ENCODE data around the gene DBNL.

The DBNL gene

DNA sequence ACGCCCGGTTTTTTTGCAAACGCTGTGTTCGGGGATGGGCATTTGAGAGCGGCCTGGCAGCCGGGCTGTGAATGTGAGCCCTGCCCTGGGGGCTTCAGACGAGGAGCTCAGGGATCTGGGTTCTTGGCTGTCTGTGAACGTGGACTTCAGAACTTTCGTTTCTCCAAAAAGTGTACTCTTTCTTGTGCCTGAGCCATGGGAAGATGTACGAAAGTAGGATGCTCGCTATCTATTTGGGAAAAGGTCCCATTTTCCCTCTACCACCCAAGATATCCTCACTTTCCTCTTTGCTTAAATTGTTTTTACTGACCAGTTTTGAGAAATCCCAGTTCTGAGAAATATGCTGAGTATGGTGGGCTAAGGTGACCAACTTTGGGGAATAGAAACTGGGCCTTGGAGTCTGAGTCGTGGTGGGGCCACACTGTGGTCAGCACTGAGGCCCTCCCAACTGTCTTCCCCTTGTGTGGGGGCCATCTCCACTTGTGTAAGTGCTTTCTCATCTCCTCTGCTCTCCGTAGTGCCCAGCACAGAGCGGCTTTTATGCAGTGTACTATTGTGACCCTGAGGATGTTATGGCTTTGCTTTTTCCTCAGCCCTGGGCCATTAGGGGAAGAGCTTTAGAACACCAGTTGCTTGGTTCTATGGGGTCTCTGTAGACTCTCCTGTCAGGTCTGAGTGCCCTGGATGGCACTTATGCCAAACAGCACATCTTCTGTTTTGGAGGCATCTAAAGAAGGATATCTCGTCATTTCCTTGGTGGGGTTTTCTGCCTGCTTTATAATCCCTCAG, 918 bp downstream of the DBNL start:
- Histone ChIP-seq H3K36me3 (ENCODE audit: insufficient read depth, low read length) (peaks cover 17% of the 10 kb centered on the region; the same call in 1 of the 2 replicates), H3K79me2 (ENCODE audit: control insufficient read depth, insufficient read depth, low read length, unreplicated experiment) (peaks cover 54% of the 10 kb centered on the region), H3K4me1 (ENCODE audit: control insufficient read depth, insufficient read depth, low read length, unreplicated experiment) (peaks cover 19% of the 10 kb centered on the region), H2AFZ (ENCODE audit: low read length, unreplicated experiment) (peak overlapping the region; percentile 19), H3K27ac (ENCODE audit: low read depth, low read length) (peak overlapping the region; percentile 22), H3K27me3 (ENCODE audit: insufficient read depth, low read length) (no peaks in the 10 kb centered on the region), H3K4me3 (ENCODE audit: low read depth, low read length) (peak overlapping the region; percentile 82)

DNA sequence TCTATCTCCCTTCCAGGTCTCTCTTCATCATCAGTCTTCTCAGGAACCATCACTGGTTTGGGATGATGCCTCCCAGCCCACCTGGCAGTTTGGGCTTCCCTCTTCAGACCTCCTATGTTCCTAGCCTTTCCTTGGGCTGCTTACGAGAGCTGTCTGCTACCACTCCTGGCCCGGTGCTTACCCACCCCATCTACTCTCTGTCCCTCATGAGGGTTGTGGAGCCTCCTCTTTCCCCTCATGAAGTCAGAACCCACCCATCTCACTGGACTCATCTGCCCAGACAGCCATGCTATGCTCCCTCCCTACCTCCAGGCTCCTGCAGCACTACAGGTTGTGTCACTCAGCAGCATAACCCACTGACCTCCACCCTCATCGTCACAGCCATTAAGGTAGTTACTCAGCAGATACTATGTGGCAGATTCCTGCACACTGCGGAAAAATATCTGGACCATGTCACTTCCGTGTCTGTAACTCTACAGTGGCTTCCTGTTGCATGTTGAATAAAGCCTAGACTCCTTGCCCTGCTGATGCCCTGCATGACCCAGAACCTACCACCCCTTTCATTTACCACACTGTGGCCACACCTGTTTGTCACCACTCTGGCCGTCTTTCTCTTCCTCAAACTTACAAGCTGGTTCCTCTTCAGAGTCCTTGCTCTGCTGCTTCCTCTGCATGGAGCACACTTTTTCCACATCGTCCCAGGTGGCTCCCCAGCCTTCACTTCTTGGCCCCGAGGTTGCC, 2.0 kb downstream of the DBNL start:
- no peak overlapping the region for H3K27ac ChIP-seq (ENCODE audit: low read depth, low read length)
- peaks cover 22% of the 10 kb centered on the region; the same call in 1 of the 2 replicates for H3K36me3 ChIP-seq (ENCODE audit: insufficient read depth, low read length)
- peak overlapping the region; percentile 82; the same call in 1 of the 2 replicates for H3K4me3 ChIP-seq (ENCODE audit: low read depth, low read length)
- no peak overlapping the region for H2AFZ ChIP-seq (ENCODE audit: low read length, unreplicated experiment)
- peaks cover 19% of the 10 kb centered on the region for H3K4me1 ChIP-seq (ENCODE audit: control insufficient read depth, insufficient read depth, low read length, unreplicated experiment)
- H3K27me3 ChIP-seq (ENCODE audit: insufficient read depth, low read length): no peaks in the 10 kb centered on the region
- peaks cover 54% of the 10 kb centered on the region for H3K79me2 ChIP-seq (ENCODE audit: control insufficient read depth, insufficient read depth, low read length, unreplicated experiment)

DNA sequence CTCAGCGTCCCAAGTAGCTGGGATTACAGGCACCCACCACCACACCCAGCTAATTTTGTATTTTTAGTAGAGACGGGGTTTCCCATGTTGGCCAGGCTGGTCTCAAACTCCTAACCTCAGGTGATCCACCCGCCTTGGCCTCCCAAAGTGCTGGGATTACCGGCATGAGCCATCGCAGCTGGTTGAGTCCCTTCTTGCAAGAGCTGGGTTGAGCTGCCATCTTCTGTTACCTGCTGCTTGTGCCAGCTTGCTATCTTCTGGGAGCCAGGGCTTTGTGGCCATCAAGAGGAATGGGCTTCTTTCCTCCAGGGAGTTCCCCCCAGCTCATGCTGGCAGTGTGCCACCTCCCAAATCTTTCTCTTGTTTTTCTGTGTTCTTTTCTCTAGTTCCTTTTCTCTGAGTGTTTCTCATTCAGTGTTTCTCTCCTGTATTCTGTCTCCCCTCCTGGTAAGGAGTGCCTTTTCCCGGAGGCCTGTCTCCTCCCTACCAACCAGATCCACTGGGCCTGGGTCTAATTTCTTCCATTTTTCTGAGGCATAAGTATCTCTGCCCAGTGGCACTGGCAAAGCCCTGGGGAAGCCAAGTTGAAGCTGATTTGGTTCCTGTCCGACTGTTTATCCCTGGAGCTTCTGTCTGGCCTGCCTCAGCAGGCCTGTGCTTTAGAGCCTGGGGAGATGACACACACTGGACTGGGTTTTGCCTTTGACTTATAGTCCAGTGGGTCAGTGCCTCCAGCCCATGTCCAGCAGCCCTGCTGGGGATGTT, 3.7 kb downstream of the DBNL start:
- Histone ChIP-seq H2AFZ (ENCODE audit: low read length, unreplicated experiment) (no peak overlapping the region), H3K27me3 (ENCODE audit: insufficient read depth, low read length) (no peaks in the 10 kb centered on the region), H3K4me1 (ENCODE audit: control insufficient read depth, insufficient read depth, low read length, unreplicated experiment) (peaks cover 19% of the 10 kb centered on the region), H3K27ac (ENCODE audit: low read depth, low read length) (no peak overlapping the region), H3K36me3 (ENCODE audit: insufficient read depth, low read length) (peaks cover 24% of the 10 kb centered on the region), H3K4me3 (ENCODE audit: low read depth, low read length) (no peak overlapping the region), H3K79me2 (ENCODE audit: control insufficient read depth, insufficient read depth, low read length, unreplicated experiment) (peaks cover 54% of the 10 kb centered on the region)

DNA sequence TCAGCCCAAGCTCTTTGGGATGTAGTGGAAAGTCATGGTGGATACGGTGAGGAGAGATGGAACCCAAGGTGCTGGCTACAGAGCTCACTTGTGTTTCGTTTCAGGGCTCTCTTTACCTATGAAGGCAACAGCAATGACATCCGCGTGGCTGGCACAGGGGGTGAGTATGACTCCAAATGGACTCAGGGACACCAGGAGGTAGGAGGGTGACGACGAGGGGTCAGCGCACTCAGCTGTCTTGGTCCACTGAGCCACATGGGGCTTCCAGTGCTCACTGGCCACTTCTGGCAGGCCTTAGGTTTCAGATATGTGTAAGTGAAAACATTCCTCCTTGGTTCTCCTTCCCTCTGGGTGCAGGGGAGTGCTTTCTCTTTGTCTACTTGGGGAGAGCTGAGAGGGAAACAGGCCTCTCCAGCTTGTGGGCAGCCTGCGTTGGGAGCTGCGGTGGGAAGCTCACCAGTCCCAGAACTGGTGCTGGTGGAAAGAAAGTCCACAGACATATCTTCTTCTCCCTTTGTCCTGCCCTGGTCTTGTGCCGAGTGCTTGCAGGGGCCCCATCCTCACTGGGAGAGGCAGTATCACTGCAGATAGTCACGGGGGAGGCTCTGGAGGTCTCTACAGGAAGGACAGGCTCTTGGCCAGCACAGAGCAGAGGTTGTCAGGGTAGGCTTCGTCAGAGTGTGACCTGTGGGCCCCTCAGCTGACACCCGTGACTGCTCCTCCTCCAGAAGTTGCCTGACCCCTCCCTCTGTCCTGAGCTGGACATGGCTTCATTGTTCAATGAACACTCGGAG, 5.8 kb downstream of the DBNL start:
- Histone ChIP-seq H3K4me3 (ENCODE audit: low read depth, low read length) (no peak overlapping the region), H3K27ac (ENCODE audit: low read depth, low read length) (no peak overlapping the region), H3K79me2 (ENCODE audit: control insufficient read depth, insufficient read depth, low read length, unreplicated experiment) (peaks cover 47% of the 10 kb centered on the region), H3K27me3 (ENCODE audit: insufficient read depth, low read length) (no peaks in the 10 kb centered on the region), H2AFZ (ENCODE audit: low read length, unreplicated experiment) (no peak overlapping the region), H3K4me1 (ENCODE audit: control insufficient read depth, insufficient read depth, low read length, unreplicated experiment) (peaks cover 19% of the 10 kb centered on the region), H3K36me3 (ENCODE audit: insufficient read depth, low read length) (peaks cover 26% of the 10 kb centered on the region)

DNA sequence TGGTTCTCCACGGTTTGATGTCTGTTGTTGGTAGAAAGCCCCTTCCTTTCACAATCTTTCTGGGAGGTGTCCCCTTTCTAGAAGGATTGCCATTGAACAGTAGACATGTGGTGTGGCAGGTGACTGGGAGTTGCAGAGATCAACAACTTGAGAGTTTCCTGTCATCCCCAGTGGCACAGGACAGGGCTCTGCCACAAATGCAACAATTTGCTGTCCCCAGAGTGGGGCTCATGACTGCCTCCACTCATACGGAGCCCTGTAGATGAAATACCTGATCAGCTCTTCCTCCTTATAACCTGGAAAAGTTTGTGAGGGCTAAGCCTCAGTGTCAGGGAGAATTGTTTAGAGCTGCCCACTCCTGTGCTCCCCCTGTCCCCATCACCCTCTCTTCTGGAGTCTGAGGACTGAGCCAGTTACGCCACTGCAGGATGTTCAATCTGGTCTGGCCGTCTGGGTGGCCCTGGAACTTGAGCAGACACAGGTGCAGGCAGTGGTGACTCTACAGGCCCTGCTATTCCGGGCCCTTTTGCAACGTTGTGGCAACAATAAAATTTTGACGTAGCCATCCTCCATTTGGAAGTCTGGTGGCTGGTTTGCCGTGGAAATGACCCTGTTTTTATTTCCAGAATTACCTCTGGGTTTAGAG, 6.5 kb downstream of the DBNL start:
- no peaks in the 10 kb centered on the region for H3K27me3 ChIP-seq (ENCODE audit: insufficient read depth, low read length)
- H3K27ac ChIP-seq (ENCODE audit: low read depth, low read length): no peak overlapping the region
- no peak overlapping the region for H2AFZ ChIP-seq (ENCODE audit: low read length, unreplicated experiment)
- H3K79me2 ChIP-seq (ENCODE audit: control insufficient read depth, insufficient read depth, low read length, unreplicated experiment): peaks cover 40% of the 10 kb centered on the region
- peaks cover 26% of the 10 kb centered on the region for H3K36me3 ChIP-seq (ENCODE audit: insufficient read depth, low read length)
- peaks cover 12% of the 10 kb centered on the region for H3K4me1 ChIP-seq (ENCODE audit: control insufficient read depth, insufficient read depth, low read length, unreplicated experiment)
- H3K4me3 ChIP-seq (ENCODE audit: low read depth, low read length): no peak overlapping the region

DNA sequence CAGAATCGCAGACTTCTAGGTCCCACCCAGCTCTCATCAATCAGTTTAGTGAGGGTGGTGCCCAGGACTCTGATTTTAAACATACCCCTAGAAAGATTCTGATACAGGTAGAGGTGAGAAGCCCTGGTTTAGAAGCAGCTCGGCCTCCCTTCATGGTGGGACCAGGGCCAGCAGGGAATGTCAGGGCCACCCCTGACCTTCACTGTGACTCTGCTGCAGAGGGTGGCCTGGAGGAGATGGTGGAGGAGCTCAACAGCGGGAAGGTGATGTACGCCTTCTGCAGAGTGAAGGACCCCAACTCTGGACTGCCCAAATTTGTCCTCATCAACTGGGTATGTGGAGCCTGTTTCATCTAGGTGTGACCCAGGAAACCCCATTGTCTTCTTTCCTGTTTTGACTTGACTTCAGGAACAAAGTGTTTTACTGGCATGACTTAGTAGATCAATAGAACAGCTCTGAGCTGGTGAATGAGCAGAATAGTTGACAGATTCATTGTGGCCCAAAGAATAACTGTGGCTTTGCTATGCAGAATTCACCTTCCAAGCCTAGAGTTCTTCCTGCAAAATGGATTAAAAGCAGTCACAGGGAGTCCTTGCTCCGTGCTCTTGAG, 7.2 kb downstream of the DBNL start:
- Histone ChIP-seq H3K36me3 (ENCODE audit: insufficient read depth, low read length) (peaks cover 20% of the 10 kb centered on the region), H3K4me3 (ENCODE audit: low read depth, low read length) (no peak overlapping the region), H3K27ac (ENCODE audit: low read depth, low read length) (no peak overlapping the region), H3K27me3 (ENCODE audit: insufficient read depth, low read length) (no peaks in the 10 kb centered on the region), H3K4me1 (ENCODE audit: control insufficient read depth, insufficient read depth, low read length, unreplicated experiment) (peaks cover 7% of the 10 kb centered on the region), H2AFZ (ENCODE audit: low read length, unreplicated experiment) (no peak overlapping the region), H3K79me2 (ENCODE audit: control insufficient read depth, insufficient read depth, low read length, unreplicated experiment) (peaks cover 33% of the 10 kb centered on the region)

DNA sequence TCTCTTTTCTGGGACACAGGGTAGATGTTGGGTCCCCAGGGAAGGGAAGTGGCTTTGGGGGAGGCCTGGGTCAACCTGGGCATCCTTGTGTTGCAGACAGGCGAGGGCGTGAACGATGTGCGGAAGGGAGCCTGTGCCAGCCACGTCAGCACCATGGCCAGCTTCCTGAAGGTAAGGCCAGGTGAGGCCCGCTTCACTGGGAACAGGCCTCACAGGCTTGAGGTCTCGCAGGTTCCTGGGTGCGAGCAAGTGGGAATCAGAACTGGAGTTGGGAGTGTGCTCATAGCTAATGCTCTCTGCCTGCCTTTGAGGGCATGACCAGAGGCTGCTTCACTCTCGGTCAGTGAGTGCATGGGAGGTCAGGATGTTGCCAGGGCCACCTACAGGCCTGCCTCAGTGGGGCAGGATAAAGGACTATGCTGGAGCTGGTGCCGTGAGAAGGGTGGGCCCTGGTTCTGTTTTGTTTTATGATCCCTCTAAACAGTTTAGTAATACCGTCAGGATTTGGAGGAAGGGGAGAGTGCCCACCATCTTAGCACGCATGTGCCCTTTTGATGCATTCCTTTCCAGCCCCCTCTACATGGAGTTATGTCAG, 8.4 kb downstream of the DBNL start:
- Histone ChIP-seq H3K27ac (ENCODE audit: low read depth, low read length) (no peak overlapping the region), H3K4me1 (ENCODE audit: control insufficient read depth, insufficient read depth, low read length, unreplicated experiment) (peaks cover 7% of the 10 kb centered on the region), H3K36me3 (ENCODE audit: insufficient read depth, low read length) (peaks cover 14% of the 10 kb centered on the region), H2AFZ (ENCODE audit: low read length, unreplicated experiment) (no peak overlapping the region), H3K79me2 (ENCODE audit: control insufficient read depth, insufficient read depth, low read length, unreplicated experiment) (peaks cover 23% of the 10 kb centered on the region), H3K4me3 (ENCODE audit: low read depth, low read length) (no peak overlapping the region), H3K27me3 (ENCODE audit: insufficient read depth, low read length) (no peaks in the 10 kb centered on the region)

DNA sequence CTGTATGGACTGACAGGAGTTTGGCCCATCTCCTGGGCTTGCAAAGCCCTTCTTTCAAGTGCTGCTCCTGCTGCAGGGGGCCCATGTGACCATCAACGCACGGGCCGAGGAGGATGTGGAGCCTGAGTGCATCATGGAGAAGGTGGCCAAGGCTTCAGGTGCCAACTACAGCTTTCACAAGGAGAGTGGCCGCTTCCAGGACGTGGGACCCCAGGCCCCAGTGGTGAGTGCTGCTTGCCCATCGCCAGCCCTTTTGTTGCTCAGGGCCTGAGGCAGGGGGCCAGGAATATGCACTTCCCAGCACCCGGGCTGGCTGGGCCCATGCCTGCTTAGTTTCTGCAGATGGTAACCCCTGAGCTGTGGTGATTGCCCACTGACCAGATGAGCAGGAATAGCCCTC, 12.2 kb downstream of the DBNL start:
- no peak overlapping the region for H2AFZ ChIP-seq (ENCODE audit: low read length, unreplicated experiment)
- peaks cover 4% of the 10 kb centered on the region for H3K36me3 ChIP-seq (ENCODE audit: insufficient read depth, low read length)
- H3K4me3 ChIP-seq (ENCODE audit: low read depth, low read length): no peak overlapping the region
- no peaks in the 10 kb centered on the region for H3K4me1 ChIP-seq (ENCODE audit: control insufficient read depth, insufficient read depth, low read length, unreplicated experiment)
- no peaks in the 10 kb centered on the region for H3K79me2 ChIP-seq (ENCODE audit: control insufficient read depth, insufficient read depth, low read length, unreplicated experiment)
- no peaks in the 10 kb centered on the region for H3K27me3 ChIP-seq (ENCODE audit: insufficient read depth, low read length)
- no peak overlapping the region for H3K27ac ChIP-seq (ENCODE audit: low read depth, low read length)

DNA sequence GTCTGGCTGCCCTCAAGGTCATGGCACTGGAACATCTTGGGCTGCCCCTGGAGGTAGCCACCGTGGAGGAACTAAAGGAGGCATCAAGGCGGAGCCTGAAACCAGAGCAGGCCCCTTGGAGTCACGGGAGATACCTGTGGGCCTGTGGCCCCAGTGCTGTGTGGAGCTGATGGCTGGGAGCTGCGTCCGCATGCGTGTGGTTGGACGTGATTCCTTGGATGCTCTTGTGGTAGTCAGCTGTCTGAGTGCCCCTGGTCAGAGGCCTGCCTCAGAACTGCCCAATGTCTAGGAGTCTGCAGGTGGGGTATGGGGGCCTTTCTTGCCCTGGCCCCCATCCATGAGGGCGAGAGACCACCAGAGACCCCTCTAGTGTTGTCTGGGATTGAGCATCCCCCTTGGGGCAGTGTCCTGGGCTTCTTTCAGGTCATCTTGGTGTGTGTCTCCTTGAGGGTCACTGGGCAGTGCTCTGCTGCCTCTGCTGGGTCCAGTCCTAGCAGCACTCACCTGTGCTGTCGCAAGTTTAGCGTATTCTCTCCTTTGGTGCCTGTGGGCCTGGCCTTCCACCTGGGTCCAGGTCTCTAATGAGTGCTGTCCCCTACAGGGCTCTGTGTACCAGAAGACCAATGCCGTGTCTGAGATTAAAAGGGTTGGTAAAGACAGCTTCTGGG, 12.8 kb downstream of the DBNL start:
- H3K4me3 ChIP-seq (ENCODE audit: low read depth, low read length): no peak overlapping the region
- H3K27me3 ChIP-seq (ENCODE audit: insufficient read depth, low read length): no peaks in the 10 kb centered on the region
- H3K27ac ChIP-seq (ENCODE audit: low read depth, low read length): no peak overlapping the region
- H3K79me2 ChIP-seq (ENCODE audit: control insufficient read depth, insufficient read depth, low read length, unreplicated experiment): no peaks in the 10 kb centered on the region
- H3K36me3 ChIP-seq (ENCODE audit: insufficient read depth, low read length): peaks cover 4% of the 10 kb centered on the region
- H2AFZ ChIP-seq (ENCODE audit: low read length, unreplicated experiment): no peak overlapping the region
- H3K4me1 ChIP-seq (ENCODE audit: control insufficient read depth, insufficient read depth, low read length, unreplicated experiment): no peaks in the 10 kb centered on the region
